ENCODE data around the gene PRKN.

- no peak for TF ChIP-seq CTCF (IDR thresholded peaks at IDR 0.05; ENCODE audit: borderline replicate concordance, extremely low read depth, low read length, poor library complexity, severe bottlenecking)
- no peak for TF ChIP-seq EZH2 (IDR thresholded peaks at IDR 0.05; ENCODE audit: borderline replicate concordance, low read depth, low read length, severe bottlenecking)
Observed at GRCh38 chr6:161590961-161591627, 1136.5 kb downstream of the PRKN start.

All from DND-41 (cell line).